OCI-LY3 (cell line): ENCODE data around the gene ITGAE.

Source experiments
- EZH2phosphoT487 ChIP-seq: fragments of 200-600 bp; shearing (Covaris generic); IDR thresholded peaks from 2 replicates; pipeline ENCODE4 v1.6.1; 2018; ENCODE audit warnings: antibody characterized with exemption, mixed run types, low read depth
- TF ChIP-seq, protein P1 (sequence below): fragments of 200-600, 300-600 bp; sonication (generic); IDR thresholded peaks from 2 replicates; pipeline ENCODE4 v1.5.1; 2014; ENCODE audit warnings: antibody characterized with exemption, low read length, low read depth

GRCh38 chr17:3715296-3715695 lies 85.7 kb downstream of the ITGAE start:
- TF ChIP-seq, protein P1, sequence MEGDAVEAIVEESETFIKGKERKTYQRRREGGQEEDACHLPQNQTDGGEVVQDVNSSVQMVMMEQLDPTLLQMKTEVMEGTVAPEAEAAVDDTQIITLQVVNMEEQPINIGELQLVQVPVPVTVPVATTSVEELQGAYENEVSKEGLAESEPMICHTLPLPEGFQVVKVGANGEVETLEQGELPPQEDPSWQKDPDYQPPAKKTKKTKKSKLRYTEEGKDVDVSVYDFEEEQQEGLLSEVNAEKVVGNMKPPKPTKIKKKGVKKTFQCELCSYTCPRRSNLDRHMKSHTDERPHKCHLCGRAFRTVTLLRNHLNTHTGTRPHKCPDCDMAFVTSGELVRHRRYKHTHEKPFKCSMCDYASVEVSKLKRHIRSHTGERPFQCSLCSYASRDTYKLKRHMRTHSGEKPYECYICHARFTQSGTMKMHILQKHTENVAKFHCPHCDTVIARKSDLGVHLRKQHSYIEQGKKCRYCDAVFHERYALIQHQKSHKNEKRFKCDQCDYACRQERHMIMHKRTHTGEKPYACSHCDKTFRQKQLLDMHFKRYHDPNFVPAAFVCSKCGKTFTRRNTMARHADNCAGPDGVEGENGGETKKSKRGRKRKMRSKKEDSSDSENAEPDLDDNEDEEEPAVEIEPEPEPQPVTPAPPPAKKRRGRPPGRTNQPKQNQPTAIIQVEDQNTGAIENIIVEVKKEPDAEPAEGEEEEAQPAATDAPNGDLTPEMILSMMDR, result no peak
- TF ChIP-seq EZH2phosphoT487, result no peak
